ENCODE measurements around the gene PAIP2B. TPM values are rescaled to one million over a fixed set of nuclear protein-coding genes. Genes with fewer than 3 reads are reported as not detected.

The PAIP2B gene
- total and polyA plus RNA-seq, 2 of the 4 experiments (the other 2 are of a cell fraction), result 0.15 to 0.18 TPM

- H4K20me1 ChIP-seq (ENCODE audit: insufficient read depth, low read length), result 0 out of 2 replicates have a peak, but pooled peaks cover 6% of the 10 kb centered on the region
- ChIA-PET POLR2A (ENCODE audit: unreplicated experiment) (interaction anchor here (0.6 kb wide), 1 partner anchor 22 kb away, joined by 9 read pairs; no protein-coding TSS in a partner anchor), CTCF (no interaction called here)
- no peak overlapping the region for H2AFZ ChIP-seq (replicated peaks; ENCODE audit: low read length, poor library complexity)
- no peak overlapping the region for H2AK5ac ChIP-seq (ENCODE audit: low read depth, low read length)
- H3K36me3 ChIP-seq (ENCODE audit: control insufficient read depth, insufficient read depth, low read length), result peaks cover 31% of the 10 kb centered on the region
- no peak overlapping the region for H4K91ac ChIP-seq (ENCODE audit: insufficient read depth, low read depth, low read length)
- no peaks in the 10 kb centered on the region for H3K4me1 ChIP-seq (ENCODE audit: control insufficient read depth, insufficient read depth, low read length)
- H3K4me2 ChIP-seq (ENCODE audit: low read depth, low read length), result no peak overlapping the region
- no peak overlapping the region for H3K56ac ChIP-seq (ENCODE audit: extremely low read depth, insufficient read depth, low read length)
- DNase-seq (no peak), ATAC-seq (ENCODE audit: low read depth) (peak; percentile 24; the same call in 1 of the 2 replicates)
- no peak overlapping the region for H2AK9ac ChIP-seq (replicated peaks; ENCODE audit: low read depth, low read length, poor library complexity)
- no peak overlapping the region for H4K8ac ChIP-seq (ENCODE audit: low read depth in 2 of 2, low read length in 2 of 2)
- H3K9ac ChIP-seq (ENCODE audit: low read depth, low read length), result no peak overlapping the region
- H3K4ac ChIP-seq (ENCODE audit: low read depth, low read length), result no peak overlapping the region
- H2BK15ac ChIP-seq (ENCODE audit: low read depth, low read length), result no peak overlapping the region
- H3K79me1 ChIP-seq (ENCODE audit: low read depth in 1 of 2, low read length in 2 of 2), result no peaks in the 10 kb centered on the region; a peak in 1 of 4 replicates
- in situ Hi-C loops (cut with MboI; ENCODE audit: low sequenced_read_pairs) (loop anchor here (10.0 kb wide), 1 partner anchor 355 kb away; no protein-coding TSS in a partner anchor), intact Hi-C loops (cut with micrococcal nuclease) (no loop called here), dilution Hi-C loops (cut with HindIII; ENCODE audit: low sequenced_read_pairs, unreplicated experiment) (no loop called here)
- no peak overlapping the region for H4K5ac ChIP-seq (ENCODE audit: low read depth, low read length)
- no peak overlapping the region for H3K23ac ChIP-seq (ENCODE audit: low read depth, low read length)
- H3K9me3 ChIP-seq (ENCODE audit: control insufficient read depth, insufficient read depth, low read length), result no peaks in the 10 kb centered on the region
- 73% methylated on average over 2 of the region's 3 CpGs; no CpG with 5 or more reads in 1 of the 2 experiments for WGBS, 2 experiments (ENCODE audit: extremely low coverage in 2 of 2, insufficient read length in 1 of 2)
- TF ChIP-seq RCOR1 (IDR thresholded peaks at IDR 0.05; ENCODE audit: insufficient replicate concordance, low read length) (no peak), RFX5 (IDR thresholded peaks at IDR 0.05; ENCODE audit: low read depth, low read length) (no peak), ELK1 (IDR thresholded peaks at IDR 0.05; ENCODE audit: borderline replicate concordance, low read depth, low read length) (no peak), SMC3 (IDR thresholded peaks at IDR 0.05; ENCODE audit: low read depth, low read length) (no peak), MAZ (IDR thresholded peaks at IDR 0.05; ENCODE audit: borderline replicate concordance, low read depth, low read length) (no peak), BHLHE40 (IDR thresholded peaks at IDR 0.05; ENCODE audit: low read depth, low read length) (no peak), NFE2L2 (IDR thresholded peaks at IDR 0.05; ENCODE audit: low read depth, low read length) (no peak)
- no peak overlapping the region for H3K14ac ChIP-seq (replicated peaks; ENCODE audit: low read depth, low read length)
- H3K27ac ChIP-seq (ENCODE audit: insufficient read depth, low read length), result no peak overlapping the region
- no TSS peak for BruUV-seq (replicated peaks)
- no peak overlapping the region for H3K18ac ChIP-seq (ENCODE audit: low read depth, low read length)
- H2BK20ac ChIP-seq (ENCODE audit: low read depth, low read length), result no peak overlapping the region
- H2BK5ac ChIP-seq (ENCODE audit: low read depth, low read length, poor library complexity, severe bottlenecking), result no peak overlapping the region
- no peaks in the 10 kb centered on the region for H3K9me1 ChIP-seq (ENCODE audit: insufficient read depth, low read length)
- H2BK120ac ChIP-seq (ENCODE audit: low read depth, low read length), result no peak overlapping the region
- no peak overlapping the region for H3K4me3 ChIP-seq (ENCODE audit: insufficient read depth, low read depth, low read length)
- peaks cover 2% of the 10 kb centered on the region; the same call in 1 of the 2 replicates for H3K27me3 ChIP-seq (ENCODE audit: control insufficient read depth, insufficient read depth, low read length)
Observed at GRCh38 chr2:71150082-71150816, 76.7 kb downstream of the PAIP2B start.

Data from IMR-90 (cell line).